GM12865 (cell line): ENCODE results near the gene MAG.

ENCODE experiments used
- DNase-seq: peaks from one replicate; pipeline ENCODE4 v3.0.0; 2010; ENCODE audit warnings: low read depth
- H3K4me3 ChIP-seq: 2 replicates; pipeline ENCODE4 v1.5.1; 2011; ENCODE audit warnings: mild to moderate bottlenecking, low read depth, low read length, control low read depth
- CTCF ChIP-seq: IDR thresholded peaks from 2 replicates; pipeline ENCODE4 v1.5.1; 2011; ENCODE audit warnings: low read length, control low read depth, low read depth, inconsistent platforms; ENCODE audit not compliant: insufficient read depth; ENCODE audit errors: missing control alignments

Gene MAG

GRCh38 chr19:35303357-35303915 is 11.5 kb downstream of the MAG start:
- H3K4me3 ChIP-seq = no peak overlapping the region
- DNase-seq = no peak
- no peak for TF ChIP-seq CTCF

GRCh38 chr19:35304036-35304435 is 12.1 kb downstream of the MAG start:
- H3K4me3 ChIP-seq = no peak overlapping the region
- TF ChIP-seq CTCF = no peak

GRCh38 chr19:35305181-35305580 is 13.2 kb downstream of the MAG start:
- H3K4me3 ChIP-seq = no peak overlapping the region
- DNase-seq = no peak
- no peak for TF ChIP-seq CTCF

More at GRCh38 chr19:35304036-35304435, 12.1 kb downstream of the MAG start:
- DNase-seq = no peak

GRCh38 chr19:35306473-35307246 is 14.7 kb downstream of the MAG start:
- TF ChIP-seq CTCF = peak; percentile 54
- DNase-seq = peak; percentile 50
- H3K4me3 ChIP-seq = no peak overlapping the region

- DNase-seq = no peak
- TF ChIP-seq CTCF = no peak
- H3K4me3 ChIP-seq = no peak overlapping the region
These were observed 16.0 kb downstream of the MAG start for GRCh38 chr19:35307931-35308330.

- DNase-seq = no peak
- TF ChIP-seq CTCF = no peak
- no peak overlapping the region for H3K4me3 ChIP-seq
These were observed 16.9 kb downstream of the MAG start for GRCh38 chr19:35308910-35309309.
